Stomach (tissue), 9 donors: ENCODE measurements around the gene KIF21B. TPM values are rescaled to one million over a fixed set of nuclear protein-coding genes. Genes with fewer than 3 reads are reported as not detected.
A peak's percentile ranks its signal among the peaks of the same experiment; 100 is the strongest.

Experiments used
- DNase-seq, 2 donors: peaks; one replicate each; pipeline versions ENCODE4 v3.0.0 to v3.0.0-alpha.2; 2013 to 2019
- H3K27ac ChIP-seq, 5 donors: fragments of 200-600 bp in 4 of 5; sonication (generic) in 4 of 5; one replicate each; pipeline ENCODE4 v1.5.1; 2013 to 2019; ENCODE audit warnings: mild to moderate bottlenecking in 1 of 5, moderate library complexity in 1 of 5
- H3K27me3 ChIP-seq, 3 donors: fragments of 200-600 bp; sonication (generic); one replicate each; pipeline ENCODE4 v1.5.1; 2017 to 2019; ENCODE audit warnings: mixed run types in 1 of 3
- H3K36me3 ChIP-seq, 4 donors: fragments of 200-600 bp; sonication (generic); 1 replicate in 3 of 4; 2 replicates in 1 of 4; pipeline ENCODE4 v1.5.1; 2016 to 2019
- H3K4me1 ChIP-seq, 4 donors: fragments of 200-600 bp; sonication (generic); one replicate each; pipeline ENCODE4 v1.5.1; 2016 to 2019
- H3K4me3 ChIP-seq, 4 donors: fragments of 200-600 bp; sonication (generic) in 3 of 4; one replicate each; pipeline ENCODE4 v1.5.1; 2016 to 2019; ENCODE audit warnings: mild to moderate bottlenecking in 1 of 4
- H3K9me3 ChIP-seq, 4 donors: fragments of 200-600 bp; sonication (generic); one replicate each; pipeline ENCODE4 v1.5.1; 2016 to 2019
- CTCF ChIP-seq, 7 experiments: fragments of 450-650 bp in 4 of 7; fragments of 200-600 bp in 3 of 7; sonication (generic) in 3 of 7; IDR thresholded peaks; one replicate each; pipeline ENCODE4 v1.5.1; 2016 to 2019; ENCODE audit warnings: antibody characterized with exemption in 7 of 7, control low read depth in 2 of 7, mild to moderate bottlenecking in 1 of 7
- EP300 ChIP-seq: sonication (generic); formaldehyde crosslinking; IDR thresholded peaks from one replicate; pipeline ENCODE4 v1.6.1; 2017; ENCODE audit warnings: antibody characterized with exemption
- POLR2A ChIP-seq, 4 donors: fragments of 450-650 bp; IDR thresholded peaks; one replicate each; pipeline ENCODE4 v1.6.1; 2016; ENCODE audit warnings: antibody characterized with exemption in 4 of 4, control low read depth in 2 of 4, mild to moderate bottlenecking in 1 of 4, moderate library complexity in 1 of 4
- POLR2AphosphoS5 ChIP-seq, 3 donors: sonication (generic); formaldehyde crosslinking; IDR thresholded peaks; one replicate each; pipeline ENCODE4 v1.6.1; 2016; ENCODE audit warnings: antibody characterized with exemption in 3 of 3
- WGBS, 5 donors: extraction: QIAGEN DNeasy Blood & Tissue Kit in 3 of 5; methylation state at CpG; one replicate each; pipeline versions ENCODE4 v1.1.5 to v1.1.7; 2013 to 2018; 5-methylcytosine and 5-hydroxymethylcytosine counted together
- intact Hi-C: fragments of 100-400 bp; cut with DNase I; formaldehyde crosslinking; loops from one replicate; pipeline ENCODE4 v1.15.1; 2023; ENCODE audit warnings: low total_unique reads
- polyA plus RNA-seq, 3 donors: library from polyadenylated mRNA; stranded (reverse); fragments of 200-250 nt; gene quantifications; one replicate each; pipeline ENCODE4 v1.2.3, GENCODE V29; 2013
- total RNA-seq, 5 donors: library from RNA; depleted of rRNA; stranded (reverse); fragments of >200 nt; gene quantifications; one replicate each; pipeline versions ENCODE4 v1.1.0 to v1.2.3, GENCODE V29; 2014 to 2016
- donor health status: healthy with polysubstance abuse.
- donor health status: Bipolar disorder and iron deficiency.
- donor health status: healthy.

KIF21B gene
- total and polyA plus RNA-seq, 8 donors = 0.30 to 8.8 (median 2.4) TPM

GRCh38 chr1:201006450-201006849 lies 17.1 kb downstream of the KIF21B start:
- H3K36me3 ChIP-seq = peaks cover 0 to 31% (median 24%) of the 10 kb centered on the region in 4 donors
- WGBS, 5 donors = 24 to 60% (median 46%) methylated on average over 2 of the region's 2 CpGs
- no peaks in the 10 kb centered on the region for H3K4me1 ChIP-seq
- intact Hi-C loops = no loop called here
- H3K4me3 ChIP-seq = no peak overlapping the region
- no peaks in the 10 kb centered on the region for H3K27me3 ChIP-seq
- no peak for DNase-seq
- TF ChIP-seq CTCF (IDR thresholded peaks at IDR 0.05) (no peak), POLR2A (IDR thresholded peaks at IDR 0.05) (no peak), EP300 (no peak), POLR2AphosphoS5 (IDR thresholded peaks at IDR 0.05) (no peak)
- H3K27ac ChIP-seq = no peak overlapping the region
- no peaks in the 10 kb centered on the region for H3K9me3 ChIP-seq

DNA sequence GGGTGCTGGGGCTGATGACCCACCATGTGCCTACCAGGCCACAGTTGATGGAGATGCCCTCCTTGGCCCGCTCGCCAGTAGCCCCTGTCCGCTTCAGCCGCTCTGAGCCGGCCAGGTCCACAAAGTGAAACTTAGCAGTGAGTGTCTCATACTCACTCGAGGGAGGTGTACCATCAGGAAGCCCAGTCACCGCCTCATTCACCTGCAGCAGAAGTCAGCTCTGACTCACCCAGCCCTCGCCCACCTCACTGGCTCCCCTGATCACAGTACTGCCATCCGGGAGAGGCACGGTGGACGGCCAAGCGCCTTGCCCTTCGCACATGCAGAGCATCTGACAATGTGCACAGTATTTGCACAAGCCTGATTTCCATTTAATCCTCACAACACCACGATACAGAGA lies 18.8 kb downstream of the KIF21B start:
- intact Hi-C loops = no loop called here
- 80 to 91% (median 85%) methylated on average over 8 to 14 of the region's 14 CpGs for WGBS, 5 donors
- Histone ChIP-seq H3K4me3 (no peak overlapping the region), H3K27me3 (no peaks in the 10 kb centered on the region), H3K4me1 (no peaks in the 10 kb centered on the region), H3K27ac (no peak overlapping the region), H3K36me3 (peaks cover 0 to 41% (median 33%) of the 10 kb centered on the region in 4 donors), H3K9me3 (no peaks in the 10 kb centered on the region)
- no peak for TF ChIP-seq POLR2A (IDR thresholded peaks at IDR 0.05)
- TF ChIP-seq POLR2AphosphoS5 (IDR thresholded peaks at IDR 0.05) = no peak
- no peak for TF ChIP-seq CTCF (IDR thresholded peaks at IDR 0.05)
- no peak for TF ChIP-seq EP300
- DNase-seq = peak in 1 of 2 donors; percentile 32

GRCh38 chr1:201004154-201004553 lies 19.4 kb downstream of the KIF21B start:
- H3K27ac ChIP-seq = no peak overlapping the region
- H3K9me3 ChIP-seq = no peaks in the 10 kb centered on the region
- H3K27me3 ChIP-seq = no peaks in the 10 kb centered on the region
- no peak for DNase-seq
- H3K36me3 ChIP-seq = peaks cover 0 to 46% (median 36%) of the 10 kb centered on the region in 4 donors
- no peak overlapping the region for H3K4me3 ChIP-seq
- 92 to 98% (median 94%) methylated on average over 4 to 6 of the region's 6 CpGs for WGBS, 5 donors
- TF ChIP-seq POLR2AphosphoS5 (IDR thresholded peaks at IDR 0.05) = no peak
- no peak for TF ChIP-seq EP300
- TF ChIP-seq CTCF (IDR thresholded peaks at IDR 0.05) = no peak
- TF ChIP-seq POLR2A (IDR thresholded peaks at IDR 0.05) = no peak
- intact Hi-C loops = no loop called here
- H3K4me1 ChIP-seq = no peaks in the 10 kb centered on the region

GRCh38 chr1:201002510-201002909 lies 21.0 kb downstream of the KIF21B start:
- no peak overlapping the region for H3K4me3 ChIP-seq
- peaks cover 0 to 61% (median 44%) of the 10 kb centered on the region in 4 donors for H3K36me3 ChIP-seq
- no peaks in the 10 kb centered on the region for H3K27me3 ChIP-seq
- DNase-seq = no peak
- 75 to 95% (median 89%) methylated on average over 1 of the region's 1 CpG for WGBS, 5 donors
- no peak for TF ChIP-seq CTCF (IDR thresholded peaks at IDR 0.05)
- TF ChIP-seq POLR2AphosphoS5 (IDR thresholded peaks at IDR 0.05) = no peak
- TF ChIP-seq EP300 = no peak
- TF ChIP-seq POLR2A (IDR thresholded peaks at IDR 0.05) = no peak
- no peak overlapping the region for H3K27ac ChIP-seq
- H3K4me1 ChIP-seq = no peaks in the 10 kb centered on the region
- H3K9me3 ChIP-seq = no peaks in the 10 kb centered on the region
- intact Hi-C loops = no loop called here
